Adipose tissue (tissue), 3 donors: Measurements from ENCODE around the gene DNAH3. TPM values are rescaled to one million over a fixed set of nuclear protein-coding genes. Genes with fewer than 3 reads are reported as not detected.
"Not testable (repeated sequence)": the region's sequence is repeated elsewhere in the genome, so short reads cannot be mapped to it uniquely, and the experiment has no call there.

Experiments used
- H3K27ac ChIP-seq: one replicate; pipeline ENCODE4 v1.5.1; 2013; ENCODE audit warnings: low read depth, low read length
- WGBS, 3 donors: extraction: QIAGEN DNeasy Blood & Tissue Kit; methylation state at CpG; one replicate each; pipeline ENCODE4 v1.1.7; 2013; 5-methylcytosine and 5-hydroxymethylcytosine counted together
- polyA plus RNA-seq, 3 donors: library from polyadenylated mRNA; stranded (reverse); fragments of 200-250 nt; gene quantifications; one replicate each; pipeline ENCODE4 v1.2.3, GENCODE V29; 2013
- donor health status: healthy with polysubstance abuse.
- donor health status: Bipolar disorder and iron deficiency.
- donor health status: healthy.

Gene DNAH3
- polyA plus RNA-seq, 3 donors: not detected

DNA sequence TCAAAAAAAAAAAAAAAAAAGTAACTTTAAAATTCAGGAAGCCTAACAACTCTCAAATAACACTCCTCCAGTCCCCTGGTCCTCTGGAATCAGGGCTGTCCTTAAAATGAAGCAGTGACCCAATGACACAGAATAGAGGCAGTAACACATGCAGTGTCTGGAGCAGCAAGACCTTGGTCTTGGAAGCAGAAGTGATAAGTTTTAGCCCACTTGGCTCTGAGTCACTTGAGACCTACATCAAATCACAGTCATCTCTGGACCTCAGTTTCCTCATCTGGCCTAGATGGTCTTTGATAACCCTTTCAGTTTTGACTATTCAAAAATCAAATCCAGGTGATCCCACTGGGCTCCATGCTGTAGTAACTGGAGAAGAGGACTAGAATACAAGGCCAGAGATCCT lies 211.0 kb downstream of the DNAH3 start:
- no peak overlapping the region for H3K27ac ChIP-seq

DNA sequence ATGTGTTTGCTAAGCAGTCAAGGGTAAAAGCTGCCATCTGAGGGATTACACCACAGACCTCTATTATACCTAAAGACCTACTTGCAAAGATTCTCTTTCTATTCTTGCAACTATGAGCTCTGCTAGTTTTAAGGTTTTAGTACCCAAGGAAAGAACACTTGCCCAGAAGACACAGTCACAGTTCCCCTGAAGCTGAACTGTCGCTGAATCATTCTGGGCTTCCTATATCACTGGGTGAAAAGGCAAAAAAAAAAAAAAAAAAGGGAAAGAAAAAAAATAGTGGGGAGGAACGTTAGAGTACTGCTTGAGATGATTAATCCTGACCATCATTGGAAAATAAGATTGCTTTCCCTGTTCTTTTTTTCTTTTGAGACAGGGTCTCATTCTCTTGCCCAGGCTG lies 212.2 kb downstream of the DNAH3 start:
- 16 to 53% (median 24%) methylated on average over 2 of the region's 2 CpGs for WGBS, 3 donors
- no peak overlapping the region for H3K27ac ChIP-seq

DNA sequence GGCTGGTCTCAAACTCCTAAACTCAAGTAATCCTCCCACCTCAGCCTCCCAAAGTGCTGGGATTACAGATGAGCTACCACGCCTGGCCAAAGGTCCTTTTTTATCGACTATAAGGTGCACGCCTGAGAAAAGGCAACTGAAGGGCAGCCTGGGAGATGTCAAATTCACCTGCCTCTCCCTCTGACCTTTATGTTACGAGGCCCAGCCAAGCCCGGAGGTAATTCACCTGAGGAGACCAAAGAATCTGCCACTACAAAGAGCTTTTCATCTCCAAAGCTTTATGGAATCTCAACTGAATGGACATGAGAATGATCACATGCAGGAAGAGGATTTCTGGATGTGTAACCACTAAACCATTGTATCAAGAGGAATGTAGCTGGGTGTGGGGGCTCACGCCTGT lies 212.9 kb downstream of the DNAH3 start:
- WGBS, 3 donors: 50 to 91% (median 89%) methylated on average over 6 of the region's 6 CpGs
- no peak overlapping the region for H3K27ac ChIP-seq

GRCh38 chr16:20933589-20933988 lies 217.1 kb downstream of the DNAH3 start:
- no peak overlapping the region for H3K27ac ChIP-seq

DNA sequence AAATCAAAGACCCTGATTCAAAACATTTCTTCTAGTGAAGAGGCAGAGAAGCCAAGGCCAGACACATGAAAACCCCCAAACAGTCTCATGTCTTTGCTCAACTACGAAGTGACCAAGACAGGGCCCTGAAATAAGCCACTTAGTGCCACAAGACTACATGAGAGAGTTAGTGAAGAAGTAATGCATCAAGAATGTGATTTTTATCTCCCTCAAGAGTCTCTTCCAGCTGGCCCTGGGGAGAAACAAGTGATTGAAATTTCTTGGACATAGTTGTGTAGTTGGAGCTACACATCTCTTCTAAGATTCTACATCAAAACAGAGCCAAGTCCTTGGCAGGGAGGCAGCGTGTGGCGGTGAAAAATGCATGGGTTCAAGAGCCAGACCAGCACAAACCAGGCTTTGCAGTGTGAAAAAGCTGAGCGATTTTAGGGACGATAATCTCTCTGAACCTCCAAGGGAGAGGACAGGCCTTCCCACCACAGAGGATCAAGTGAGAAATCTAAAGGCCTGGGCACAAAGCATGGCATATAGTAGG lies 219.5 kb downstream of the DNAH3 start:
- WGBS, 3 donors: 69 to 92% (median 86%) methylated on average over 5 of the region's 5 CpGs
- no peak overlapping the region for H3K27ac ChIP-seq

DNA sequence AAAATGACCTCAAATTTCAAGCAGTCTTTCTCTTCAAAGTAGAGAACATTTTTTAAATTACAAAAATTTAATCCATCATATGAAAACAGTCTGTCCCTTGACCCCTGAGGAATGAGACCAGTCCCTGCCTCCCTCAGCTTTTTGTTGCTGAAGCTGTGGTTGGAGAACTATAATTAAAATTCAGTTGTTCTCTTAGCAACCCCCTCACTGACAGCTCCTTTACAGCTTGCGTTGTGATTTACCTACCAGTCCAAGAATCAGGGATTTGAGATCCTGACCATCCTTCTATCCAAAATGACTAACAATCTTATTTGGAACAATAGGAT lies 220.3 kb downstream of the DNAH3 start:
- 61 to 95% (median 68%) methylated on average over 1 of the region's 1 CpG for WGBS, 3 donors
- no peak overlapping the region for H3K27ac ChIP-seq

DNA sequence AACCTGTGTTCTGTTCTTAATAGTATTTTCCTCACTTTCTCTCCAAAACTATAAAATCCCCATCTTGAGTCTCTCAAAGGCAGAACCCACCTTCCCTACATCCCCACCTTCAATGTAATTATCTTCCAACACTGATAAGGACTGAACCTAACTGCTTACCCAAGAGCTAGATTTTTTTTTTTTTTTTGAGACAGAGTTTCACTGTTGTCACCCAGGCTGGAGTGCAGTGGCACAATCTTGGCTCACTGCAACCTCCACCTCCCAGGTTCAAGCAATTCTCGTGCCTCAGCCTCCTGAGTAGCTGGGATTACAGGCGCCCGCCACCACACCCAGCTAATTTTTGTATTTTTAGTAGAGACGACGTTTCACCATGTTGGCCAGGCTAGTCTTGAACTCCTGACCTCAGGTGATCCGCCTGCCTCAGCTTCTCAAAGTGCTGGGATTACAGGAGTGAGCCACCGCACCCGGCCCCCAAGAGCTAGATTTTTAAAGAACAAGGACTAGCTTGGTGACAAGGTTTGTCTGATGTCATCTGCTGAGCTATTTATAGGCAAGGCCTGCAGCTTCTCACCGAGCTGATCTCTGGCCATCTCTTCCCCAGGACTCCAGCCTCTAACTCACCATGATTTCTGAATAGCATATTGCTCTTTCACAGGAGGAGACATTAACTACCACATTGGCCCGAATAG lies 220.8 kb downstream of the DNAH3 start:
- 72 to 74% (median 74%) methylated on average over 10 of the region's 10 CpGs for WGBS, 3 donors
- H3K27ac ChIP-seq: not testable (repeated sequence)

DNA sequence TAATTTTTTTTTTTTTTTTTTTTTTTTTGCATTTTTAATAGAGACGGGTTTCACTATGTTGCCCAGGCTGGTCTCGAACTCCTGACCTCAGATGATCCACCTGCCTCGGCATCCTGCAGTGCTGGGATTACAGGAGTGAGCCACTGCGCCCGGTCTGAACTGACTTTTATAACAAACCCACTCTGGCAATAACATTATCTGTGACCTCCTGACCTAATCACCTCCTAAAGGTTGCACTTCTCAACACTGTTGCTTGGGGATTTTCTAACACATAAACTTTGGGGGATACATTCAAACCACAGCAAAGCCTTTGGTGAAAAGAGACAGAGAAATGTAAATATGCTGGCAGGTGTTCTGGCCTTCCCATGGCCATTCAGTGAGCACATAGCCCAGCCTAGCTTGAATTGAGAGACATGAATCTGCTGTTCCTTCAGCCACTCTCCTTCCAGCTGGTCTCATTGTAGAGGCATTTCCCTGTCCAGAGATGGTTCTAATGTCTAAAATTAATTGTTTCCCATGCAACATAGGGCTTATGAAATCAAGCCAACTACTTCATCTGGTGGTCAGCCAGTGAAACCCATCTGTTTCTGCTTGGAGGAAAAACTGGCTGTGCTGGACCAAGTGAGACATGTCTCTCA lies 221.8 kb downstream of the DNAH3 start:
- no peak overlapping the region for H3K27ac ChIP-seq
- 78 to 91% (median 82%) methylated on average over 3 to 5 of the region's 5 CpGs for WGBS, 3 donors

- no peak overlapping the region for H3K27ac ChIP-seq
- WGBS, 3 donors: 96 to 97% (median 97%) methylated on average over 1 of the region's 1 CpG
Measured at GRCh38 chr16:20925751-20926150, 224.9 kb downstream of the DNAH3 start.

DNA sequence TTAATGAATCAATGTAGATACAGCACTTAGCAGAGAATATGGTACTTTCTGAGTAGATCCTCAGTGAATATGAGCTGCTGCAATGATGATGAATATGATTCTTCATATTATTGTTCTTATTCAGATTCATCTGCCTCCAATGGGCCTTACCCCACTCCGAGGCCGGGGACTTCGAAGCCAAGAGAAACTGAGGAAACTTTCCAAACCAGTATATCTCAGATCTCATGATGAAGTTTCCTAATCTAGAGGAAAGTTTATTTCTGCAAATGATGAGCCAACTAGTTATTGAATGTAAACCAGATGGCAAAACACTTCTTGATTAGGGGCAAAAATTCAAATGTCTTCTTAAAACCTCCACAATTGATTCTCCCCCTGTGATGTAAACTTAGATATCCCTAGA lies 226.8 kb downstream of the DNAH3 start:
- H3K27ac ChIP-seq: no peak overlapping the region
- 81 to 96% (median 91%) methylated on average over 3 of the region's 3 CpGs for WGBS, 3 donors

DNA sequence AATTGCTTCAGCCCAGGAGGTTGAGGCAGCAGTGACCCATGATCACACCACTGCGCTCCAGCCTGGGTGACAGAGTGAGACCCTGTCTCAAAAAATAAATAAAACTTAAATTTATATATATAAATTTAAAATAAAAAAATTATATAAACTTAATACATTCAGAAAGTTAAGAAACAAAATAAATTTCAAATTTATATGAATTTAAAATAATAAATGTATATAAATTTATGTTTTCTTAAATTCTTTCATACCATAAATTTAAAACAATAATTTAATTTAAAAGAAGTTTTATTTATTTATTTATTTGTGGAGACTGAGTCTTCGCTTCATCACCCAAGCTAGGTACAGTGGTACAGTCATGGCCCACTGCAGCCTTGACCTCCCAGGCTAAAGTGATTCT lies 229.8 kb downstream of the DNAH3 start:
- 99 to 100% (median 100%) methylated on average over 2 of the region's 2 CpGs for WGBS, 3 donors

DNA sequence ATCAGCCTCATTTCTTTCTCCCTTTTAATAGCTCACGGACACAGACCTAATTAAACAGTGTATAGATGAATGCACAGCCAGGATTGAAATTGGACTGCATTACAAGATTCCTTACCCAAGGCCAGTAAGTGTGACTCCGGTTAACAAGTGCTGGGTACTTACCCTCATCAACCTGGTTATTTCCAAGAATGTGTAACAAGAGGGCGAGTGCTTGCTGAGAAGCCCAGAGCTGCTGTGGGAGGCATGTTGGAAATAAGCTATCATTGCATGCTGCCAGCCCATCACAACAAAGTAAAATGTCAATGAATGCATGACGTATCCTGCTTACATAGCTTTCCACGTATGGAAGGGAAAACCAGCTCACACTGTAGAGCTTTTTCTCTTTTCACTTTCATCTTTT lies 230.6 kb downstream of the DNAH3 start:
- H3K27ac ChIP-seq: no peak overlapping the region
- 89 to 95% (median 93%) methylated on average over 5 of the region's 5 CpGs for WGBS, 3 donors

More for the DNA sequence above, 229.8 kb downstream of the DNAH3 start:
- no peak overlapping the region for H3K27ac ChIP-seq

DNA sequence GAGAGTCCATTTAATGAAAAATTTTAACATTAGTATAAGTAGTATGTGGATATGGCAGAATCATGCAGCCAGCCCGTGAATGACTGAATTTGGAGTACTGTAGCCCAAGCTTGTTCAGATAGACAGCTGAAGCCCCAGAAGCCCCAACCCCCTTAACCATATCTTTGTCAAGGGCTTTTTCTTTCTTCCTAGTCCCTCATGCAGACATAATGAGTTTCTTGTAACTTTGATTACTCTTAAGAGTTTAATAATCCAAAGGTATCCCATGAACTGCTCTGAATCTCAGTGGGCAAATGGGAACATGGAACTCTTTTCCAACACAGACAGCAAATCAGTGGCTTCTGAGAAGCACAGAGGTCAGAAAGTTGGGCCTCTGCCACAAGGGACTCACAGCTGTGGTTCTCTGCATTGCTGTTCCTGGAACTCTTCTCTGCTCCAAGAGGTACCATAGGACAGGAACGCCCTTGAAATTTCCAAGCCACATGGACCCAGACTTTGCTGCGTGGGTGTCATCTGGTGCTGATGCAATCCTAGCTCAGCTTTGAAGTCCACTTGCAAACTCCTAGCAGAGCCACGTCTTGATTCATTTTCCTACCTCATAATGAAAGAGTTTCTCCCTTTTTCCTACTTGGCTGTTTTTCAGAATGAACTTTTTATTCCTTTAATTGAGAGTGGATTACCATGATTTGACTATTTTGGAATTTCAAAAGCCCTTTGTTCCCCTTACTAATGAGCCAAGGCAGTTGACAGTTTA lies 232.0 kb downstream of the DNAH3 start:
- H3K27ac ChIP-seq: no peak overlapping the region
- WGBS, 3 donors: 57 to 64% (median 58%) methylated on average over 4 of the region's 4 CpGs

- H3K27ac ChIP-seq: no peak overlapping the region
- WGBS, 3 donors: 62 to 85% (median 75%) methylated on average over 4 of the region's 4 CpGs
Measured at GRCh38 chr16:20916942-20917341, 233.7 kb downstream of the DNAH3 start.

- no peak overlapping the region for H3K27ac ChIP-seq
- WGBS, 3 donors: 83 to 90% (median 87%) methylated on average over 10 of the region's 10 CpGs
Measured at GRCh38 chr16:20916289-20916688, 234.4 kb downstream of the DNAH3 start.

- no peak overlapping the region for H3K27ac ChIP-seq
- 29 to 60% (median 41%) methylated on average over 1 of the region's 1 CpG for WGBS, 3 donors
Measured at GRCh38 chr16:20911361-20911760, 239.3 kb downstream of the DNAH3 start.

GRCh38 chr16:20910781-20911321 lies 239.8 kb downstream of the DNAH3 start:
- 7 to 56% (median 13%) methylated on average over 2 of the region's 2 CpGs for WGBS, 3 donors
- no peak overlapping the region for H3K27ac ChIP-seq

GRCh38 chr16:20906341-20907255 lies 244.0 kb downstream of the DNAH3 start:
- 58 to 79% (median 61%) methylated on average over 4 of the region's 4 CpGs for WGBS, 3 donors
- H3K27ac ChIP-seq: peak overlapping the region; percentile 79
